Spleen (tissue), 7 donors: Measurements from ENCODE around the gene ZNF503.

Source experiments
- POLR2A ChIP-seq, 3 donors: fragments of 450-650 bp; IDR thresholded peaks; one replicate each; pipeline ENCODE4 v1.5.1; 2017; ENCODE audit warnings: antibody characterized with exemption in 3 of 3, mild to moderate bottlenecking in 1 of 3
- POLR2AphosphoS5 ChIP-seq, 3 donors: sonication (generic); formaldehyde crosslinking; IDR thresholded peaks; one replicate each; pipeline ENCODE4 v1.5.1; 2017; ENCODE audit warnings: antibody characterized with exemption in 3 of 3
- TF ChIP-seq, protein P1 (sequence below), 11 experiments: fragments of 200-600 bp in 7 of 11; fragments of 450-650 bp in 4 of 11; sonication (generic) in 4 of 11; IDR thresholded peaks in 8 of 11; conservative IDR thresholded peaks in 3 of 11; 1 replicate in 7 of 11; 2 replicates in 4 of 11; pipeline versions ENCODE4 v1.4.0 to v1.8.0; 2016 to 2021; ENCODE audit warnings: antibody characterized with exemption in 11 of 11, inconsistent platforms in 4 of 11, mild to moderate bottlenecking in 1 of 11
- donor health status: DM: no; HTN: no; CAD: no; lungs with moderate emphysema.
- donor health status: DM: no; HTN: no; CAD: no.
- donor health status: DM: no; HTN: no; CAD: no.

DNA sequence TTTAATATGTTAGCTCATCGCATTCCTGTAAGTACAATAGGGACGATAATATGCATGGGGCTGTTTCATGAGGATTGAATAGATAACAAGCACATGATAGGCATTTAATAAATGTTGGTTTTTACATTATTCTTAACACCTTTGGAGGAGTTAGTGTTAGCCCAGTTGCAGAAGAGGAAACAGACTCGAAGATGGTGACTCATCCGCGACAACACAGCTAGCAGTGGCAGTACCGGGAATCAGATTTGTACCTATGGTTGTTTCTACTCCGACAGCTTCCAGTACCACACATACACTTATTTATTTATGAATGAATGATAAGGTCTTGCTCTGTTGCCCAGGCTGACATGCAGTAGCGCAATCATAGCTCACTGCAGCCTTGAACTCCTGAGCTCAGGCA lies 32.7 kb upstream of the ZNF503 start:
- TF ChIP-seq POLR2A (IDR thresholded peaks at IDR 0.05) (no peak), POLR2AphosphoS5 (IDR thresholded peaks at IDR 0.05) (no peak)
- TF ChIP-seq, protein P1, sequence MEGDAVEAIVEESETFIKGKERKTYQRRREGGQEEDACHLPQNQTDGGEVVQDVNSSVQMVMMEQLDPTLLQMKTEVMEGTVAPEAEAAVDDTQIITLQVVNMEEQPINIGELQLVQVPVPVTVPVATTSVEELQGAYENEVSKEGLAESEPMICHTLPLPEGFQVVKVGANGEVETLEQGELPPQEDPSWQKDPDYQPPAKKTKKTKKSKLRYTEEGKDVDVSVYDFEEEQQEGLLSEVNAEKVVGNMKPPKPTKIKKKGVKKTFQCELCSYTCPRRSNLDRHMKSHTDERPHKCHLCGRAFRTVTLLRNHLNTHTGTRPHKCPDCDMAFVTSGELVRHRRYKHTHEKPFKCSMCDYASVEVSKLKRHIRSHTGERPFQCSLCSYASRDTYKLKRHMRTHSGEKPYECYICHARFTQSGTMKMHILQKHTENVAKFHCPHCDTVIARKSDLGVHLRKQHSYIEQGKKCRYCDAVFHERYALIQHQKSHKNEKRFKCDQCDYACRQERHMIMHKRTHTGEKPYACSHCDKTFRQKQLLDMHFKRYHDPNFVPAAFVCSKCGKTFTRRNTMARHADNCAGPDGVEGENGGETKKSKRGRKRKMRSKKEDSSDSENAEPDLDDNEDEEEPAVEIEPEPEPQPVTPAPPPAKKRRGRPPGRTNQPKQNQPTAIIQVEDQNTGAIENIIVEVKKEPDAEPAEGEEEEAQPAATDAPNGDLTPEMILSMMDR (IDR thresholded peaks at IDR 0.05 in 8 of 11, conservative IDR thresholded peaks at IDR 0.05 in 3 of 11) = no peak
